Measurements from ENCODE around the gene PROX1. TPM values are rescaled to one million over a fixed set of nuclear protein-coding genes. Genes with fewer than 3 reads are reported as not detected.

PROX1 gene
- 0.32 TPM for total RNA-seq

DNA sequence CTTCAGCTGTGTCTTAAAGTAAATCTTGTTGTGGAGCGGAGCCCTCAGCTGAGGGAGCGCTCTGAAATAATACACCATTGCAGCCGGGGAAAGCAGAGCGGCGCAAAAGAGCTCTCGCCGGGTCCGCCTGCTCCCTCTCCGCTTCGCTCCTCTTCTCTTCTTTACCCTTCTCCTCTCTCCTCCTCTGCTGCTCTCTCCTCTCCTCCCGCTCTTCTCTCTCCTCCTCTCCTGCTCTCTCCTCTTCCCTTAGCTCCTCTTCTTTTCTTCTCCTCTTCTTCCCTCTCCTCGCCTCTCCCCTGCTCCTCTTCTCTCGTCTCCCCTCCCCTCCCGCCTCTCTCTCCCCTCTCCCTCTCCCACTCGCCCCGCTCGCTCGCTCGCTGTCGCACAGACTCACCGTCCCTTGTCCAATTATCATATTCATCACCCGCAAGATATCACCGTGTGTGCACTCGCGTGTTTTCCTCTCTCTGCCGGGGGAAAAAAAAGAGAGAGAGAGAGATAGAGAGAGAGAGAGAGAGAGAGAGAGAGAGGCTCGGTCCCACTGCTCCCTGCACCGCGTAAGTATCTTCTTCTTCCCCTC, at the start of gene PROX1:
Gene PROX1 (plus strand): TSS at position 47 of the 580 bp plus-strand sequence. CDS start 8,563 bp downstream, outside the sequence.
- peaks cover 7 to 16% of the 10 kb centered on the region in 2 donors for H3K4me1 ChIP-seq
- H3K4me3 ChIP-seq, result peak within 1 kb of the TSS; percentile 52 to 68
- intact Hi-C loops (cut with DNase I), result loop anchor here (10.0 kb wide), 1 partner anchor 533 kb away; no protein-coding TSS in a partner anchor
- no peaks in the 10 kb centered on the region for H3K9me3 ChIP-seq
- DNase-seq (ENCODE audit: low spot score in 2 of 2), result no peak
- TF ChIP-seq, protein P1, sequence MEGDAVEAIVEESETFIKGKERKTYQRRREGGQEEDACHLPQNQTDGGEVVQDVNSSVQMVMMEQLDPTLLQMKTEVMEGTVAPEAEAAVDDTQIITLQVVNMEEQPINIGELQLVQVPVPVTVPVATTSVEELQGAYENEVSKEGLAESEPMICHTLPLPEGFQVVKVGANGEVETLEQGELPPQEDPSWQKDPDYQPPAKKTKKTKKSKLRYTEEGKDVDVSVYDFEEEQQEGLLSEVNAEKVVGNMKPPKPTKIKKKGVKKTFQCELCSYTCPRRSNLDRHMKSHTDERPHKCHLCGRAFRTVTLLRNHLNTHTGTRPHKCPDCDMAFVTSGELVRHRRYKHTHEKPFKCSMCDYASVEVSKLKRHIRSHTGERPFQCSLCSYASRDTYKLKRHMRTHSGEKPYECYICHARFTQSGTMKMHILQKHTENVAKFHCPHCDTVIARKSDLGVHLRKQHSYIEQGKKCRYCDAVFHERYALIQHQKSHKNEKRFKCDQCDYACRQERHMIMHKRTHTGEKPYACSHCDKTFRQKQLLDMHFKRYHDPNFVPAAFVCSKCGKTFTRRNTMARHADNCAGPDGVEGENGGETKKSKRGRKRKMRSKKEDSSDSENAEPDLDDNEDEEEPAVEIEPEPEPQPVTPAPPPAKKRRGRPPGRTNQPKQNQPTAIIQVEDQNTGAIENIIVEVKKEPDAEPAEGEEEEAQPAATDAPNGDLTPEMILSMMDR (IDR thresholded peaks at IDR 0.05), result no peak
- H3K27me3 ChIP-seq, result peaks cover 21% of the 10 kb centered on the region
- peak within 1 kb of the TSS; percentile 32 to 70 for H3K27ac ChIP-seq
- no peaks in the 10 kb centered on the region for H3K36me3 ChIP-seq

- TF ChIP-seq, protein P1 (IDR thresholded peaks at IDR 0.05), result no peak
- intact Hi-C loops (cut with DNase I), result no loop called here
- Histone ChIP-seq H3K36me3 (no peaks in the 10 kb centered on the region), H3K27me3 (no peaks in the 10 kb centered on the region), H3K4me3 (no peak overlapping the region), H3K27ac (no peak overlapping the region), H3K9me3 (no peaks in the 10 kb centered on the region), H3K4me1 (no peaks in the 10 kb centered on the region)
- DNase-seq (ENCODE audit: low spot score in 2 of 2), result no peak
Observed at GRCh38 chr1:213938776-213939175, 49.0 kb upstream of the PROX1 start.

- H3K4me3 ChIP-seq, result no peak overlapping the region
- H3K4me1 ChIP-seq, result no peaks in the 10 kb centered on the region
- no peak overlapping the region for H3K27ac ChIP-seq
- intact Hi-C loops (cut with DNase I), result no loop called here
- no peaks in the 10 kb centered on the region for H3K27me3 ChIP-seq
- no peaks in the 10 kb centered on the region for H3K9me3 ChIP-seq
- TF ChIP-seq, protein P1 (IDR thresholded peaks at IDR 0.05), result no peak
- no peak for DNase-seq (ENCODE audit: low spot score in 2 of 2)
- no peaks in the 10 kb centered on the region for H3K36me3 ChIP-seq
Observed at GRCh38 chr1:213939888-213940287, 47.9 kb upstream of the PROX1 start.

GRCh38 chr1:213940947-213941346, 46.8 kb upstream of the PROX1 start:
- no peak for DNase-seq (ENCODE audit: low spot score in 2 of 2)
- H3K36me3 ChIP-seq, result no peaks in the 10 kb centered on the region
- no peaks in the 10 kb centered on the region for H3K9me3 ChIP-seq
- intact Hi-C loops (cut with DNase I), result no loop called here
- TF ChIP-seq, protein P1 (IDR thresholded peaks at IDR 0.05), result no peak
- no peak overlapping the region for H3K4me3 ChIP-seq
- no peak overlapping the region for H3K27ac ChIP-seq
- H3K4me1 ChIP-seq, result no peaks in the 10 kb centered on the region
- no peaks in the 10 kb centered on the region for H3K27me3 ChIP-seq

DNA sequence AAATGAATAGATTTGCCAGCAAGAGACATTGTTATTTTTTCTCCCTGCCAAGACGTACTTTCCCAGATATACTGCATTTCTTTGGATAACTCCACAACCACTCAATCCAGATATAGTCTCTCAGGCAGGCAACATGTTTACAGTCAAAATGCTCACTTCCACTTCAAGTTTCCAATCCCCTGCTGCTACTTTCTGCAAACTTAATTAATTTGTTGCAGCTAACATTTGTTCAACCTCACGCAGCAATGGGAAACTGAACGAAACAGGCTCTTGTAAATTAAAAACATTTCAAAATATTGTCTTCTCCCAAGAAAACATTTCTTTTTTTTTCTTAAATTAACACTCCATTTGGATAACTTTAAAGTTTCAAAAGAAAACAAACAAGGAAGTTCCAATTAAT, 45.7 kb upstream of the PROX1 start:
- H3K36me3 ChIP-seq, result no peaks in the 10 kb centered on the region
- H3K9me3 ChIP-seq, result no peaks in the 10 kb centered on the region
- intact Hi-C loops (cut with DNase I), result no loop called here
- no peaks in the 10 kb centered on the region for H3K4me1 ChIP-seq
- TF ChIP-seq, protein P1 (IDR thresholded peaks at IDR 0.05), result no peak
- no peaks in the 10 kb centered on the region for H3K27me3 ChIP-seq
- H3K4me3 ChIP-seq, result no peak overlapping the region
- DNase-seq (ENCODE audit: low spot score in 2 of 2), result no peak
- H3K27ac ChIP-seq, result no peak overlapping the region

Data from ascending aorta (tissue), 2 donors.